Stimulated activated memory B cell treated with anti-CD40 and anti-IgM and Interleukin-4, amounts not matched to agents 10 μg/mL and 1 μg/mL and 100 μg/mL, for 72 hours (primary cell): Measurements from ENCODE around the gene TIGAR.

ENCODE experiments used
- ATAC-seq: fragments of 150-1000 bp; cut with Tn5 transposase; 2 replicates; pipeline ENCODE4 v1.10.0; 2021
- H3K27ac Mint-ChIP-seq: one replicate; pipeline ENCODE4 v1.8.0; 2022; ENCODE audit warnings: mild to moderate bottlenecking, mixed read lengths
- H3K27me3 Mint-ChIP-seq: one replicate; pipeline ENCODE4 v1.8.0; 2022; ENCODE audit warnings: mixed read lengths
- H3K36me3 Mint-ChIP-seq: one replicate; pipeline ENCODE4 v1.8.0; 2022; ENCODE audit warnings: mixed read lengths
- H3K4me1 Mint-ChIP-seq: one replicate; pipeline ENCODE4 v1.8.0; 2022; ENCODE audit warnings: mixed read lengths
- H3K4me3 Mint-ChIP-seq: one replicate; pipeline ENCODE4 v1.8.0; 2022; ENCODE audit warnings: mild to moderate bottlenecking, moderate library complexity, mixed read lengths
- H3K9me3 Mint-ChIP-seq: one replicate; pipeline ENCODE4 v1.8.0; 2022; ENCODE audit warnings: mixed read lengths

TIGAR gene

GRCh38 chr12:4320497-4320852 lies 538 bp upstream of the TIGAR start:
- peaks cover 12% of the 10 kb centered on the region for H3K36me3 Mint-ChIP-seq
- no peaks in the 10 kb centered on the region for H3K27me3 Mint-ChIP-seq
- H3K4me3 Mint-ChIP-seq: peak overlapping the region; percentile 96
- no peaks in the 10 kb centered on the region for H3K9me3 Mint-ChIP-seq
- peak overlapping the region; percentile 95 for H3K27ac Mint-ChIP-seq
- ATAC-seq: peak; percentile 76
- H3K4me1 Mint-ChIP-seq: peaks cover 40% of the 10 kb centered on the region

- no peak for ATAC-seq
- Mint-ChIP-seq H3K4me3 (peak overlapping the region; percentile 96), H3K4me1 (peaks cover 40% of the 10 kb centered on the region), H3K27ac (peak overlapping the region; percentile 95), H3K27me3 (no peaks in the 10 kb centered on the region), H3K9me3 (no peaks in the 10 kb centered on the region), H3K36me3 (peaks cover 12% of the 10 kb centered on the region)
Measured at GRCh38 chr12:4322726-4323125, 1.7 kb downstream of the TIGAR start.

GRCh38 chr12:4323396-4323795 lies 2.4 kb downstream of the TIGAR start:
- H3K9me3 Mint-ChIP-seq: no peaks in the 10 kb centered on the region
- no peak for ATAC-seq
- H3K27ac Mint-ChIP-seq: no peak overlapping the region
- H3K4me3 Mint-ChIP-seq: no peak overlapping the region
- H3K36me3 Mint-ChIP-seq: peaks cover 12% of the 10 kb centered on the region
- no peaks in the 10 kb centered on the region for H3K27me3 Mint-ChIP-seq
- H3K4me1 Mint-ChIP-seq: peaks cover 40% of the 10 kb centered on the region

DNA sequence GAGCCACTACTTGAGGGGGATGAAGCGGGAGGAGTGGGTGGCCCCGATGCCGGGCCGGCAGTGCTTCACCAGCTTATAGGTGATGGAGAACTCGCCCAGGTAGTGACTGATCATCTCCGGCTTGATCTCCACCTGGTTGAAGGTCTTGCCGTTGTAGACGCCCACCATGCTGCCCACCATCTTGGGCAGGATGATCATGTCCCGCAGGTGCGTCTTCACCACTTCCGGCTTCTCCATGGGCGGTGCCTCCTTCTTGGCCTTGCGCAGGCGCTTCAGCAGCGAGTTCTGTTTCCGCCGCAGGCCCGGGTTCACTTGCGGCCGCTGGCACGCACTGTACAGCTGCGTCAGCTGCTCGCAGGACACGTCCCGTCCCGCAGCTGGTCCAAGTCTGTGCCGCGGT lies 3.4 kb downstream of the TIGAR start:
- no peak for ATAC-seq
- Mint-ChIP-seq H3K9me3 (no peaks in the 10 kb centered on the region), H3K4me3 (no peak overlapping the region), H3K27ac (no peak overlapping the region), H3K4me1 (peaks cover 45% of the 10 kb centered on the region), H3K36me3 (peaks cover 18% of the 10 kb centered on the region), H3K27me3 (no peaks in the 10 kb centered on the region)

DNA sequence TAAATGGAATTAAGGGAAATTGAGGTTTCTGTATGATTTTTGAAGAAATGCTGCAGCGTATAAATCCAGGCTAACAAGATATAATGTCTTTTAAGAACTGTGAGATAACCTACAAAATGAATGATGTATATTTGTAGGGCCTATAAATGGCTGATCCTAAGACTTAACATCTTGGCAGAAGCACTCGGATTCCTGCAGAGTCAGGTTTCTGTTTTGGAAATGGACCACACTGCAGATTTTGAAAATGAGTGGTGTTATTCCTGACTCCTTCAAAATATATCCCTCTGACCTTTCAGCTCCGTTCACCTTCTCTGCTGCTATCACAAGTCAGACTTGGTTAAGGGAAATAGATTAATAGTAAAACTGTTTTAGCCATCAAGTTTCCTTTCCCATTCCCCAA lies 5.0 kb downstream of the TIGAR start:
- Mint-ChIP-seq H3K4me3 (no peak overlapping the region), H3K4me1 (peaks cover 40% of the 10 kb centered on the region), H3K27ac (no peak overlapping the region), H3K27me3 (no peaks in the 10 kb centered on the region), H3K36me3 (peaks cover 28% of the 10 kb centered on the region), H3K9me3 (no peaks in the 10 kb centered on the region)
- no peak for ATAC-seq

- Mint-ChIP-seq H3K4me3 (no peak overlapping the region), H3K36me3 (peaks cover 28% of the 10 kb centered on the region), H3K27ac (no peak overlapping the region), H3K9me3 (no peaks in the 10 kb centered on the region), H3K4me1 (peaks cover 35% of the 10 kb centered on the region), H3K27me3 (no peaks in the 10 kb centered on the region)
- ATAC-seq: no peak
Measured at GRCh38 chr12:4327293-4327692, 6.3 kb downstream of the TIGAR start.

GRCh38 chr12:4330203-4330602 lies 9.2 kb downstream of the TIGAR start:
- Mint-ChIP-seq H3K4me3 (no peak overlapping the region), H3K9me3 (no peaks in the 10 kb centered on the region), H3K27ac (no peak overlapping the region), H3K4me1 (peaks cover 21% of the 10 kb centered on the region), H3K27me3 (no peaks in the 10 kb centered on the region), H3K36me3 (peaks cover 31% of the 10 kb centered on the region)
- ATAC-seq: no peak

- Mint-ChIP-seq H3K27ac (peak overlapping the region; percentile 24), H3K4me1 (peaks cover 23% of the 10 kb centered on the region), H3K36me3 (peaks cover 41% of the 10 kb centered on the region), H3K9me3 (no peaks in the 10 kb centered on the region), H3K27me3 (no peaks in the 10 kb centered on the region), H3K4me3 (no peak overlapping the region)
- no peak for ATAC-seq
Measured at GRCh38 chr12:4331221-4331620, 10.2 kb downstream of the TIGAR start.

DNA sequence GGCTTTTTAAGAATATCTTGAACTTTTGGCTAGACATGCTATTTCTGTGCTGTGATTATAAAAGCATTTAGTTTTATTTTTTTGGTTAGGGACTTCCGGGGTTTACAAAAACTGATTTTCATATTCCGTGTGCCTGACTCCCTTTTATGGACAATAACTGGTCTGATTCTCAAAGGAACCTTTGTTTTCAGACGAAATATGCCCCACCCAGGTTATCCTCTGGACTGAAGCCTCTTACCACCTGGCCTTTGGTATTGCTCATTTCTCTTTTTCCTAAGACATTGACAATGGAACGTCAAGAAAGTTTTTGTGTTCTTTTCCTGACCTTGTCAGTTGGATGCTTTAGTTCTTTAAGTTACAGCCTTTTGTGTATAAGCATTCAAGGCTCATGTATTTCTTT lies 10.8 kb downstream of the TIGAR start:
- no peak for ATAC-seq
- Mint-ChIP-seq H3K9me3 (no peaks in the 10 kb centered on the region), H3K27me3 (no peaks in the 10 kb centered on the region), H3K27ac (no peak overlapping the region), H3K4me3 (no peak overlapping the region), H3K36me3 (peaks cover 46% of the 10 kb centered on the region), H3K4me1 (peaks cover 23% of the 10 kb centered on the region)

GRCh38 chr12:4346931-4347330 lies 25.9 kb downstream of the TIGAR start:
- Mint-ChIP-seq H3K27ac (no peak overlapping the region), H3K27me3 (no peaks in the 10 kb centered on the region), H3K9me3 (peaks cover 5% of the 10 kb centered on the region), H3K36me3 (peaks cover 47% of the 10 kb centered on the region), H3K4me1 (no peaks in the 10 kb centered on the region), H3K4me3 (no peak overlapping the region)
- no peak for ATAC-seq

GRCh38 chr12:4353785-4354208 lies 32.8 kb downstream of the TIGAR start:
- Mint-ChIP-seq H3K4me1 (no peaks in the 10 kb centered on the region), H3K4me3 (no peak overlapping the region), H3K9me3 (no peaks in the 10 kb centered on the region), H3K27ac (no peak overlapping the region), H3K36me3 (peaks cover 38% of the 10 kb centered on the region), H3K27me3 (no peaks in the 10 kb centered on the region)
- ATAC-seq: no peak

GRCh38 chr12:4355156-4356040 lies 34.4 kb downstream of the TIGAR start:
- Mint-ChIP-seq H3K4me3 (no peak overlapping the region), H3K27ac (no peak overlapping the region)
- no peak for ATAC-seq

DNA sequence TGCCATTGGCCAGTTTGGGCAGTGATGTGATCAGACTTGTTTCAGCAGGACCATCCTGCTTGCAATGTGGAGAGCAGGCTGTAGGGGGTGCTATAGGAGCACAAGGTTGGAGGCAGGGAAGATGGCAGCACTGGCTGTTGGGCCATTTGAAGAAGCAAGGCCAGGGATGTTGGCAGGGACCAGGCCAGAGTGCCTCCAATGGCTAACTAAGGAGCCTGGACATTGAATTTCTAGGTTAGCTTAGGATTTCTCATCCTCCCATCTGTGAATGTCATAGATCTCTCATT lies 35.0 kb downstream of the TIGAR start:
- Mint-ChIP-seq H3K9me3 (no peaks in the 10 kb centered on the region), H3K4me3 (no peak overlapping the region), H3K4me1 (no peaks in the 10 kb centered on the region), H3K27me3 (no peaks in the 10 kb centered on the region), H3K36me3 (peaks cover 22% of the 10 kb centered on the region), H3K27ac (no peak overlapping the region)
- no peak for ATAC-seq

More at GRCh38 chr12:4355156-4356040, 34.4 kb downstream of the TIGAR start:
- no peaks in the 10 kb centered on the region for H3K27me3 Mint-ChIP-seq
- H3K9me3 Mint-ChIP-seq: no peaks in the 10 kb centered on the region
- no peaks in the 10 kb centered on the region for H3K4me1 Mint-ChIP-seq
- H3K36me3 Mint-ChIP-seq: peaks cover 27% of the 10 kb centered on the region

DNA sequence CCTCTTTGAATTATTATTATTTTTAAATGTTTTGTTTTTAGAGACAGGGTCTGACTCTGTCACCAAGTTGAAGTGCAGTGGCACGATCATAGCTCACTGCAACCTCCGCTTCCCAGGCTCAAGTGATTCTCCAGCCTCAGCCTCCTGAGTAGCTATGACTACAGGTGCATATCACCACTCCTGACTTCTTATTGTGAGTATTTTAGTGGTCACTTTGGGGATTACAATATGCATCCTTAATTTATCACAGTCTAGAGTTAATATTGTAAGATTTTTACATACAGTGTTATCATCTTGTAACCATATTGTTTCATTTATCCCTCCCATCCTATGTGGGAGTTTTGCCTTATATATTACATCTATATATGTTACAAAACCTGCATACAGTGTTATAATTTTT lies 45.1 kb downstream of the TIGAR start:
- peaks cover 28% of the 10 kb centered on the region for H3K27me3 Mint-ChIP-seq
- H3K4me3 Mint-ChIP-seq: no peak overlapping the region
- no peak overlapping the region for H3K27ac Mint-ChIP-seq
- no peak for ATAC-seq
- no peaks in the 10 kb centered on the region for H3K36me3 Mint-ChIP-seq
- H3K4me1 Mint-ChIP-seq: no peaks in the 10 kb centered on the region
- no peaks in the 10 kb centered on the region for H3K9me3 Mint-ChIP-seq

GRCh38 chr12:4369548-4369947 lies 48.5 kb downstream of the TIGAR start:
- Mint-ChIP-seq H3K9me3 (no peaks in the 10 kb centered on the region), H3K27me3 (peaks cover 49% of the 10 kb centered on the region)

DNA sequence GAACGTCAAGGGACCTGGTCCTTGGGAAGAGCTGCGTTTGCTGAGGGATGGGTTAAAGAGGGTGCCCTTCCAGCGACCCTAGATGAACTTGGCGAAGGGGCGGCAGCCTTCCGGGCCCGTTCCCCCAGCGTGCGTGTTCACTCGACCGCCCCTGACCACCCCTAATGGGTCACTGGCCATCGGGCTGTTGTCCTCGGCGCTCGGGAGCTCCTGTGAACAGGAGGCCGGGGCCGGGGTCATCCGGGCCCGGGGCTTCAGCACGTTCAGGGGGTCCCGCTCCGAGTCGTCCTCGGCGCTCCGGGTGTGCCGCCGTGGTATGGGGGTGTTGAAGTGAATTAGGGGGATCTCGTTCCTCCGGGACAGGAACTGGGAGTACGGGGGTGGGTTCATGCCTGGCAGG lies 49.3 kb downstream of the TIGAR start:
- H3K9me3 Mint-ChIP-seq: no peaks in the 10 kb centered on the region
- H3K27ac Mint-ChIP-seq: no peak overlapping the region
- ATAC-seq: no peak
- no peak overlapping the region for H3K4me3 Mint-ChIP-seq
- H3K4me1 Mint-ChIP-seq: no peaks in the 10 kb centered on the region
- H3K27me3 Mint-ChIP-seq: peaks cover 50% of the 10 kb centered on the region
- H3K36me3 Mint-ChIP-seq: no peaks in the 10 kb centered on the region

More at GRCh38 chr12:4369548-4369947, 48.5 kb downstream of the TIGAR start:
- no peak for ATAC-seq
- Mint-ChIP-seq H3K27ac (no peak overlapping the region), H3K36me3 (no peaks in the 10 kb centered on the region), H3K4me1 (no peaks in the 10 kb centered on the region), H3K4me3 (no peak overlapping the region)
